ENCODE results near the gene TICAM1. TPM values are rescaled to one million over a fixed set of nuclear protein-coding genes. Genes with fewer than 3 reads are reported as not detected.
"Not testable (repeated sequence)": the region's sequence is repeated elsewhere in the genome, so short reads cannot be mapped to it uniquely, and the experiment has no call there.

Gene TICAM1
- total RNA-seq, 4 donors from 2014 or later, result 7.5 to 8.3 (median 8.0) TPM

DNA sequence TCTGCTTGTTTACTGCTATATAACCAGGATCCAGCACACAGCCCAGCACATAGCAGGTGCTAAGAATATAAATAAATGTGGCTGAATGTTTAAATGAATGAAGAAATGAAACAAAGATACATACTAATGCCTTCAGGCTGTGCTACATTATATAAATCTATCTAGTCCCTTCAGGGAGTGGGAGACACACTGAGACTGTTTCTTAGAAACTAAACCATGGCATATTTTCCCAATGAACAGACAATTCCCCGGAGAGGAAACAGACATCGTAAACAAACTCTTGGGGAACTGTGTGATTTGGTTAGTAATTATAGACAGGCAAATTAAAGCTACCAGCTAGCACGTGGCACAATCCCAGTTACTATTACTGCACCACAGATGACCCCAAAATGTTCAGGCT is 49.7 kb downstream of the TICAM1 start:
- Histone ChIP-seq H3K36me3 (no peaks in the 10 kb centered on the region), H3K4me3 (no peak overlapping the region), H3K9me3 (peaks cover 0 to 5% (median 2%) of the 10 kb centered on the region in 4 donors), H3K27ac (replicated peaks in 1 of 4) (no peak overlapping the region), H3K4me1 (peaks cover 0 to 6% (median 2%) of the 10 kb centered on the region in 4 donors), H3K27me3 (peaks cover 0 to 58% (median 0%) of the 10 kb centered on the region in 4 donors)
- intact Hi-C loops (cut with DNase I), result no loop called here
- no peak for DNase-seq (ENCODE audit: extremely low spot score)
- TF ChIP-seq POLR2AphosphoS5 (IDR thresholded peaks at IDR 0.05) (no peak), POLR2A (IDR thresholded peaks at IDR 0.05; ENCODE audit: low read depth) (no peak), EP300 (IDR thresholded peaks at IDR 0.05) (no peak)
- TF ChIP-seq, protein P1, sequence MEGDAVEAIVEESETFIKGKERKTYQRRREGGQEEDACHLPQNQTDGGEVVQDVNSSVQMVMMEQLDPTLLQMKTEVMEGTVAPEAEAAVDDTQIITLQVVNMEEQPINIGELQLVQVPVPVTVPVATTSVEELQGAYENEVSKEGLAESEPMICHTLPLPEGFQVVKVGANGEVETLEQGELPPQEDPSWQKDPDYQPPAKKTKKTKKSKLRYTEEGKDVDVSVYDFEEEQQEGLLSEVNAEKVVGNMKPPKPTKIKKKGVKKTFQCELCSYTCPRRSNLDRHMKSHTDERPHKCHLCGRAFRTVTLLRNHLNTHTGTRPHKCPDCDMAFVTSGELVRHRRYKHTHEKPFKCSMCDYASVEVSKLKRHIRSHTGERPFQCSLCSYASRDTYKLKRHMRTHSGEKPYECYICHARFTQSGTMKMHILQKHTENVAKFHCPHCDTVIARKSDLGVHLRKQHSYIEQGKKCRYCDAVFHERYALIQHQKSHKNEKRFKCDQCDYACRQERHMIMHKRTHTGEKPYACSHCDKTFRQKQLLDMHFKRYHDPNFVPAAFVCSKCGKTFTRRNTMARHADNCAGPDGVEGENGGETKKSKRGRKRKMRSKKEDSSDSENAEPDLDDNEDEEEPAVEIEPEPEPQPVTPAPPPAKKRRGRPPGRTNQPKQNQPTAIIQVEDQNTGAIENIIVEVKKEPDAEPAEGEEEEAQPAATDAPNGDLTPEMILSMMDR (IDR thresholded peaks at IDR 0.05), result no peak
- WGBS, result 49% methylated on average over 3 of the region's 3 CpGs

DNA sequence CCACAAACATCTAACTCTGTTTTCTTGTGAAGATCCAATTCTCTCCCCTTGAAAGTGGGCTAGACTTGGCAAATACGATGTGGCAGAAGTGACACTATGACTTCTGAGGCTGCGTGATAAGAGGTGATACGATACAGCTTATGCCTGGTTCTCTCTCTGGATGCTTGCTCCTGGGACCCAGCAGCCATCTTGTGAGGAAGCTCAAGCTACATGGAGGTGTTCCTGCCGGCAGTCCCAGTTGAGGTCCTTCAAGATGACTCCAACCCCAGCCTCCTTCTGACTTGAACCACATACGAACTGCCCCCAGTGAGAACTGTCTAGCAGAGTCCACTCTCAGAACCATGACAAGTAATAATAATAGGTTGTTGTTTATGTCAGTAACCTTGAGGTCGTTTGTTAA is 50.7 kb downstream of the TICAM1 start:
- WGBS, result 78% methylated on average over 6 of the region's 6 CpGs
- Histone ChIP-seq H3K36me3 (no peaks in the 10 kb centered on the region), H3K27me3 (peaks cover 0 to 67% (median 0%) of the 10 kb centered on the region in 4 donors), H3K4me1 (peaks cover 0 to 6% (median 2%) of the 10 kb centered on the region in 4 donors), H3K9me3 (peaks cover 0 to 5% (median 2%) of the 10 kb centered on the region in 4 donors), H3K27ac (replicated peaks in 1 of 4) (no peak overlapping the region), H3K4me3 (no peak overlapping the region)
- DNase-seq (ENCODE audit: extremely low spot score), result no peak
- intact Hi-C loops (cut with DNase I), result no loop called here
- TF ChIP-seq EP300 (IDR thresholded peaks at IDR 0.05), result no peak
- TF ChIP-seq, protein P1 (IDR thresholded peaks at IDR 0.05), result no peak

DNA sequence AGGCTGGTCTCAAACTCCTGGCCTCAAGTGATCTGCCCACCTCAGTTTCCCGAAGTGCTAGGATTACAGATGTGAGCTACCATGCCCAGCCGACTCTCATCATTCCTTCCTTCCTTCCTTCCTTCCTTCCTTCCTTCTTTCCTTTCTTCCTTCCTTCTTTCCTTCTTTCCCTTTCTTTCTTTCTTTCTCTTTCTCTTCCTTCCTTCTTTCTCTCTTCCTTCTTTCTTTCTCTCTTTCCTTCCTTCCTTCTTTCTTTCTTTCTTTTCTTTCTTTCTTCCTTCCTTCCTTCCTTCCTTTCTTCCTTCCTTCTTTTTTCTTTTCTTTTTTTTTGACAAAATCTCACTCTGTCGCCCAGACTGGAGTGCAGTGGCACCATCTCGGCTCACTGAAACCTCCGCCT is 53.4 kb downstream of the TICAM1 start:
- H3K9me3 ChIP-seq; H3K36me3 ChIP-seq; intact Hi-C loops (cut with DNase I); H3K4me3 ChIP-seq; DNase-seq (ENCODE audit: extremely low spot score); H3K27ac ChIP-seq (replicated peaks in 1 of 4); H3K4me1 ChIP-seq: not testable (repeated sequence)
- H3K27me3 ChIP-seq, result peaks cover 0 to 63% (median 0%) of the 10 kb centered on the region in 4 donors
- 88% methylated on average over 5 of the region's 5 CpGs for WGBS

DNA sequence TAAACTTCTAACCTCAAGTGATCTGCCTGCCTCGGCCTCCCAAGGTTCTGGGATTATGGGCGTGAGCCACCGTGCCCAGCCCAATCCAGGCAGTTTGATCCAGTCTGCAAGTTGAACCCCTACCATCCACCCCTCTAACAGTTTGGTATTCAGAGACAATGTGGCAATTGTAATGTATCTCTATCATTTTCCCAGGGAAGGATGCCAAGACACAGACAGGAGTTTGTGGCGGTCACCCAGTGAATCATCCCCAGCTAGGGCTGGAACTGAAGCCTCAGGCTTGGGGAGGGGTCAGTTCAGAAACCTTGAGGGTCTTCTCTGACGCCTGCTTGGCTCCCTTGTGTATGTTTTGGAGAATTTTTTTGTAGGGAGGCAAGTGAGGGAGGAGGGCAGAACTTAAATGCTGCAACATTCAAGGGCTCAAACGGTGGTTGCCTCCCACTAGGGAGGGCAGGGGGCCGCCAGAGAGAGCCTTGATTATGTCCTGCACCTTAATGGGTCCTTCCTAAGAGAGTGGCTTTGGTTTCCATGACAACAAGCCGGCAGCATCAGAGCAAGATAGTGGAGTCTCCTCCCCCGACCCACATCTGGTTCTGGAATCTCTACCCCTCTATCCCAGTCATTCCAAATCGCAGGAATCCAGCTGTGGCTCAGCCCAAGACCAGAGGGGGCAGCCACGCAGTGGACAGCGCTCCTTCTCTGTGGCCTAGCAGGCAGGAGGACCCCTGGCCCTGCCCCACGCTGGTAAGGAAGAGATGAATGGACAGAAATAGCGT is 54.9 kb downstream of the TICAM1 start:
- Histone ChIP-seq H3K9me3 (peaks cover 0 to 5% (median 2%) of the 10 kb centered on the region in 4 donors), H3K27ac (replicated peaks in 1 of 4) (no peak overlapping the region), H3K4me3 (no peak overlapping the region), H3K4me1 (no peaks in the 10 kb centered on the region), H3K36me3 (no peaks in the 10 kb centered on the region), H3K27me3 (peaks cover 0 to 57% (median 0%) of the 10 kb centered on the region in 4 donors)
- DNase-seq (ENCODE audit: extremely low spot score), result no peak
- intact Hi-C loops (cut with DNase I), result no loop called here
- 54% methylated on average over 13 of the region's 14 CpGs for WGBS
- TF ChIP-seq POLR2A (IDR thresholded peaks at IDR 0.05; ENCODE audit: low read depth) (no peak), EP300 (IDR thresholded peaks at IDR 0.05) (no peak), POLR2AphosphoS5 (IDR thresholded peaks at IDR 0.05) (no peak)
- TF ChIP-seq, protein P1 (IDR thresholded peaks at IDR 0.05), result no peak

DNA sequence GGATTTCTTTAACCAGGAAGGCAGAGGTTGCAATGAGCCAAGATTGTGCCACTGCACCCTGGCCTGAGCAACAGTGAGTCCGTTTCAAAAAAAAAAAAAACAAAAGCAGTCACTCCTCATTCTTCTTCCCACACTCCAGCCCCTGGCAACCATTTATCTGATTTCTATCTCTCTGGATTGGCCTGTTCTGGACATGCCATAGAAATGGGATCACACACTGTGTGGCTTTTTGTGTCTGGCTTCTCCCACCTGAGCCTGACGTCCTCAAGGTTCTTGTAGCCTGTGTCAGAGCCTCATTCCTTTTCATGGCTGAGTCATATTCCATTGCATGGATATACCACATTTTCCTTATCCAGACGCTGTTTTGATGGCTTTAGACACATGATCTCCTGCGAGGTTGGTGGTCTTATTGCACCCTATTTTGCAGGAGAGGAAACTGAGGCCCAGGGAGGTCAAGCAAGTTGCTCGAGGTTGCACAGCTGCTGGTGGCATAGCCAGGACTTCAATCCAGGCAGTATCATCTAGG is 55.8 kb downstream of the TICAM1 start:
- H3K4me1 ChIP-seq, result no peaks in the 10 kb centered on the region
- peaks cover 0 to 49% (median 0%) of the 10 kb centered on the region in 4 donors for H3K27me3 ChIP-seq
- TF ChIP-seq POLR2A (IDR thresholded peaks at IDR 0.05; ENCODE audit: low read depth) (no peak), POLR2AphosphoS5 (IDR thresholded peaks at IDR 0.05) (no peak), EP300 (IDR thresholded peaks at IDR 0.05) (no peak)
- TF ChIP-seq, protein P1 (IDR thresholded peaks at IDR 0.05), result no peak
- H3K4me3 ChIP-seq, result no peak overlapping the region
- H3K27ac ChIP-seq (replicated peaks in 1 of 4), result no peak overlapping the region
- intact Hi-C loops (cut with DNase I), result no loop called here
- peaks cover 0 to under 1% (median under 1%) of the 10 kb centered on the region in 4 donors for H3K9me3 ChIP-seq
- 77% methylated on average over 5 of the region's 5 CpGs for WGBS
- H3K36me3 ChIP-seq, result no peaks in the 10 kb centered on the region
- DNase-seq (ENCODE audit: extremely low spot score), result no peak

Measured in esophagus muscularis mucosa (tissue), 4 donors.